GM15510 (cell line): ENCODE data around the gene IGFBP4.

Experiments
- POLR2A ChIP-seq: IDR thresholded peaks from 3 replicates; pipeline ENCODE4 v1.6.1; 2011; ENCODE audit warnings: borderline replicate concordance; ENCODE audit not compliant: insufficient read length; ENCODE audit errors: extremely low read depth

Gene IGFBP4

DNA sequence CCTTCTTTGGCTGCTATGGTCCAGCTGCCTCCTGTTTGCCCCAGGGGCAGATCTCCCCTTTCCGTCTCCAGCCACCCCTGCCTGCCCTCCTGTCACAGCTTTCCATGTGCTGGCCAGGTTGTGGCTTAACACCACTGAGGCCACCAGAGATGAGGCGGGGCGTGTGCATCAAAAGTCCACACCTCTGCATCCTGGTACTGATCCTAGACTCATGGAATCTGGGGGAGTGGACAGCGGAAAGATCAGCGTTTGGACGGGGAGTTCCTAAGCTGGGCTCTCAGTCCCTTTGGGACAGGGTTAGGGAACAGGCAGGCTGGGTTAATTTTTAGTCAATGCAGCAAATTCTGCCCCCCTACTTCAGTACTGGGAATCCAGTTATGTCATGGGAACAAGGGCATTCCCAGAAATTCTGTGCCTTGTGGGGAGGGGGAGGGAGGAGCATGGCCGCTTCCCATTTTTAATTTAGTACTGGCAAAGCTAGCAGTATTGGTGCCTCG, 3.9 kb downstream of the IGFBP4 start:
- no peak for TF ChIP-seq POLR2A

DNA sequence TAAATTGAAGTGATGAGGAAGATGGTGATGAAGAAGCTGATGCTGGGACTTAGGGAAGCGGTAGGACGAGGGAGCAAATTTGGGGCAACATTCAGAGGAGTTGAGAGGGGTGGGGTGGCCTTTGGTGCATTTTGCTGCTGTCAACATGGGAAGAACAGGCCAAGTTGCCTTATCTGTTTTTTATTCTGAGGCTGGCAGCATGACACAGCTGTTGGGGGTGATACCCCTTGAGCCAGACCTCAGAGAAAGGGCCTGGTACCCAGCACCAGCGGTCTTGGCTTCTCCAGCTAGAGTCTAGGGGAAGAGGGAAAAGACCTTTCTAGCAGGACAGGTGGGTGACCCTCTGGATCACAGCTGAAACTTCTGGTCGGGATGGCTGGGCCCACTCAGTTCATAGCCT, 4.6 kb downstream of the IGFBP4 start:
- no peak for TF ChIP-seq POLR2A

DNA sequence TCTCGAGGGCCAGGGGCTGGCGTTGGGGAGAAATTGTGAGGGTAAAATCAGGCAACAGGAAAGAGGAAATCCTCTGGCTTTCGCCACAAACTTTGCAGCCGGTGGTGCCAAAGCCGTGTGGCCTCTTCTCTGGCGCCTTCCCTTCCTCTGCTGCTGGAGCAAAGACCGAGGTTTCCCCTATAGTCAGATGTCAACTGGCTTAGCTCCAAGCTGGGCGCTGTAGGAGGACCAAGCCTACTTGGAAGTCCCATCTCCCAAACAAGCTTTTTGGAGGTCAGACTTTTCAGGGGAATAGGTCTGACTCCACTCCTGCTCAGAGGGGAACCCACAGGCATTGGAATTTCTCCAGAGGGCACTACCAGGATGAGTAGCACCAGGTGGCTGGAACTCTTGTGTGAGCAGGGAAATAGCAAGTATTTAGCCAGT, 5.0 kb downstream of the IGFBP4 start:
- no peak for TF ChIP-seq POLR2A

DNA sequence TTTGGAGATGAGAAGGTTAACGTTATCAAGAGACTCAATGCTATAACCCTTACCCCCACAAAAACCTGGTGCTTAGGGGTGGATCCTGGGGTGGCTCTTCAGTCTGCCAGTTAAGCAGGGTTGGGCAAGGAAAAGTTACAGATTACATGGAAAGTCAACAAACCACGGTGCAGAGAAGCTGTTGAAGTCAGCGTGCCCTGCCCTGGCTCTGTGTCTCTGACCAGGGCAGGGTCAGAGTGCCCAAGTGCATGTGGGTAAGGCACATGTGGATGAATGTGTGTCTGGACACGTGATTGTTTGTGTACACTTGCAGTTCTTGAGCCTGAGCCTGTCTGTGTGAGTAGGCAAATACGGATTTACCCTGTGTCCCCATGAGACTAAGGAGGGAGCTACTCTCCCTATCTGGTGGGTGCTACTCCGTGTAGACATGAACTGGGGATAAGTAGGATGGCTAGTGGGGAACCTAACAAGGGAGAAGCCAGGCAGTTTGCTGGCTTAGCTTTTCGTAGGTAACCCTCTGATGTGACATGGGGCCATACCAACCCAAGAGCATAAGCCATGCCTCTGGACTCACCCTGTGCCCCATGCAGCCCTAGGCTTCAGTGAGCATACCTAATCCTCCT, 5.5 kb downstream of the IGFBP4 start:
- no peak for TF ChIP-seq POLR2A

DNA sequence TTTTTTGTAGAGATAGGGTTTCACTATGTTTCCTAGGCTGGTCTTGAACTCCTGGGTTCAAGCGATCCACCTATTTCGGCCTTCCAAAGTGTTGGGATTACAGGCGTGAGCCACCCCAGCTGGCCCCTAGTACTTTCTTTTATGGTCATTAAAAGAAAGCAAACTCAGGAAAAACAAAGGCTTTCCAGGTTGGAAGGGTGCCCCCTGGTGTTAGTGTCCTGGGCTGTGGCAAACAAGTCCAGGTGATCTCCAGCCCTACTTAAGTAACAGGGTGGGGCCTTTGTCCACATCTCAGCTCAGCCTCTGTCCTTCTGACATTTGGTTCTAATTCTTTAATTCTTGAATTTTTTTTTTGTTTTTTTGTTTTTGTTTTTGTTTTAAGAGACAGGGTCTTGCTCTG, 6.9 kb downstream of the IGFBP4 start:
- no peak for TF ChIP-seq POLR2A

DNA sequence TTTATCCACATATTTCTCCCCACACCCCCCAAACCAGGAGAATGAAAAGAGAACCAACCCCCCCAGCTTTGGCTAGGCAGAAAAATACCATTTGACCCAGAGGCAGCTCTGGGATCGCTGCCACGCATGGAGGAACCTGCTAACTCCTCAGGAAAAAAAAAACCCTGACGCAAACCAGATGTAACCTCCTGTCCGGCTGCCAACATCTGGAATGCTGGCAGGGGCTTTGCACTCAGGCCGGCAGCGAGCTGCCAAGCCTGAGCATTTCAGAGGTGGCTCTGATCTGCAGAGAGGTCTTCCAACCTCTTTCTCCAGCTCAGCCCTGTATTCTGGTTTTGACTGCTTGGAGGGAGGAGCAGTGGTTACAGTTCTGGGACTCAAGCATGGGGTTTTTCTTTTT, 8.2 kb downstream of the IGFBP4 start:
- no peak for TF ChIP-seq POLR2A

DNA sequence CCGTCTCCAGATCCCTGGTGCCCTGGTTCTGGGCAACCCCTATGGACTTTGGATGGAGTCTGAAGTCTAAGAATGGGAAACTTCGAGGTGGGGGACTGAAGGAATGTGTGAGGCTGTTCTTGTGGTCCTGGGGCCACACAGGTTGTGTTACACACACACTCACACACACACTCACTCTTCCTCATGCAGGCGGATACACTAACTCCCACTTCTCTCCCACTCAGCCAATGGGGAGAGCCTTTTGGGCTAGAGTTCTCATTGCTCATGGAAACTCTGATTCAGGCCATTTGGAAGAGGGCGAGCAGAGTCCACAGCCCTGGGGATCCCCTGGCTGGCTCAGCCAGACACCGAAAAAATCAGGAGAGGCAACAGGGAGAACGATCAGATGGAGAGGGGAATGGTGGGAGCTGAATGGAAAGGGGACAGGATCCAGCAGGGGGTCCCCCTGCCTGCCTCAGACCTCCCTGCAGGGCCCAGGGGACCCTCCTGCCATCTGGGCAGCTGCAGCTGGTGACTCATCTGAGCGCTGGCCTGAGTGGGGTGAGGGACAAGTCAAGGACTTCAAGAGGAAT, 9.1 kb downstream of the IGFBP4 start:
- TF ChIP-seq POLR2A: no peak

DNA sequence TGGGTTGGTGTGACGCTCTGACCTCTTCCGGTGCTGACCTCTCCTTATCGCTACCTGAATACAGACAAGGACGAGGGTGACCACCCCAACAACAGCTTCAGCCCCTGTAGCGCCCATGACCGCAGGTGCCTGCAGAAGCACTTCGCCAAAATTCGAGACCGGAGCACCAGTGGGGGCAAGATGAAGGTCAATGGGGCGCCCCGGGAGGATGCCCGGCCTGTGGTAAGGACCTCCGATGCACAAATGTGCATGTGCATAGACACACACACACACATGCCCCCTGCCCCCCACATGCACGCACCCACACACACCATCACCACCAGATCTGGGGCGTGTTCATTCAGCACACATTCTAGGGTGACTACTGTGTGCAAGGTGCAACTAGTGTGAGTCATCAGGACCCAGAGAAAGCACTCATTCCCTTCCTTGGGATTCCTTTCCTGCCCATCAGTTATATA, 9.7 kb downstream of the IGFBP4 start:
- TF ChIP-seq POLR2A: no peak

DNA sequence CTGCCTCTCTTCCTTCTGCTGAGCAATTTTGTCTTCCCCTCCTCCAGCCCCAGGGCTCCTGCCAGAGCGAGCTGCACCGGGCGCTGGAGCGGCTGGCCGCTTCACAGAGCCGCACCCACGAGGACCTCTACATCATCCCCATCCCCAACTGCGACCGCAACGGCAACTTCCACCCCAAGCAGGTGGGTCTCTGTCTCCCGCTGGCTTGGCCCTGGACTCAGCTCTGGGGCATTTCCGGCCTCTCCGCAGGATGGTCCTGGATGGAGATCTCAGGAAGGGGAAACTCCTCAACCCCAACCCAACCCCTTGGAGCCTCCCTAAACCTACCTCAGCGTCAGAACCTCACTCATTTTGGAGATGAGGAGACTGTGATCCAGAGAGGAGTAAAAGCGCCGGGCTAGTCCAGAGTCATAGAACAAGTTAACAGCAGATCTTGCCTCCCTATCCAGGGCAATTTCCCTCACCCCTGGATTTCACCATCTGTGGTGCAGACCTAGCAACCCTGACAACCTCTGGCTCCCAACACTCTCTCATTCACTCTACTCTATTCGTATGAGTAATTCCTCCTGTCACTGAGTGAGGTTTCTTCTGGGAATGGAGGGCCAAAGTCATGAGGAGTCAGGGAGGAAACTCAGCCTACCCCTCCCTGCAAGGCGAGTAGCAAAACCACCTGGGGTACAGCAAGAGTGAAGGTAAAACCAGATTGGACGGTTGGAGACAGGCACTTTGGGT, 10.8 kb downstream of the IGFBP4 start:
- TF ChIP-seq POLR2A: no peak

DNA sequence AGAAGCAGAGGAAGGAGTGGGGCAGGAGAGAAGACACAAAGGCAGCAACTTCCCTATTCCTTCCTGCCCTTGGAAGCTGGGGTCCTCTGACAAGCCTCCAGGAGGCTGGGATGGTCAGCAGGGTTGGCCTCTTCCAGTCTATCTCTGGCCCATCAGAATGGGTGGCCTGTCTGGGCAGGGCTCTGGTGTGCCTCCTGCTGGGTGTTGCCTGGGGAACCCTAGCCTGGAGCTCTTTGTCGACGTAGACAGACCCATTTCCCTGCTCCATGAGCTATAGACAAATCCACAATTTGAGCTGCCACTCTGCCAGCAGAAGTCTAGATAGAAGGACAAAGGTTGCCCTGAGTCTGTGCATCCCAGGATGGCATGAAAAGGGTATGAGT, 11.4 kb downstream of the IGFBP4 start:
- no peak for TF ChIP-seq POLR2A

DNA sequence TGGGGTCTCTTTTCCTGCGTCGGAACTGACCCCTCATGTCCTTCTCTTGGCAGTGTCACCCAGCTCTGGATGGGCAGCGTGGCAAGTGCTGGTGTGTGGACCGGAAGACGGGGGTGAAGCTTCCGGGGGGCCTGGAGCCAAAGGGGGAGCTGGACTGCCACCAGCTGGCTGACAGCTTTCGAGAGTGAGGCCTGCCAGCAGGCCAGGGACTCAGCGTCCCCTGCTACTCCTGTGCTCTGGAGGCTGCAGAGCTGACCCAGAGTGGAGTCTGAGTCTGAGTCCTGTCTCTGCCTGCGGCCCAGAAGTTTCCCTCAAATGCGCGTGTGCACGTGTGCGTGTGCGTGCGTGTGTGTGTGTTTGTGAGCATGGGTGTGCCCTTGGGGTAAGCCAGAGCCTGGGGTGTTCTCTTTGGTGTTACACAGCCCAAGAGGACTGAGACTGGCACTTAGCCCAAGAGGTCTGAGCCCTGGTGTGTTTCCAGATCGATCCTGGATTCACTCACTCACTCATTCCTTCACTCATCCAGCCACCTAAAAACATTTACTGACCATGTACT, 13.2 kb downstream of the IGFBP4 start:
- no peak for TF ChIP-seq POLR2A

DNA sequence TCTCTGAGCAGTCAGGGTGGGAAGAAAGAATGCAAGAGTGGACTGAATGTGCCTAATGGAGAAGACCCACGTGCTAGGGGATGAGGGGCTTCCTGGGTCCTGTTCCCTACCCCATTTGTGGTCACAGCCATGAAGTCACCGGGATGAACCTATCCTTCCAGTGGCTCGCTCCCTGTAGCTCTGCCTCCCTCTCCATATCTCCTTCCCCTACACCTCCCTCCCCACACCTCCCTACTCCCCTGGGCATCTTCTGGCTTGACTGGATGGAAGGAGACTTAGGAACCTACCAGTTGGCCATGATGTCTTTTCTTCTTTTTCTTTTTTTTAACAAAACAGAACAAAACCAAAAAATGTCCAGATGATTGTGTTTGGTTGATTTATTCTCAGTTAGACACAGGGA, 14.1 kb downstream of the IGFBP4 start:
- no peak for TF ChIP-seq POLR2A

DNA sequence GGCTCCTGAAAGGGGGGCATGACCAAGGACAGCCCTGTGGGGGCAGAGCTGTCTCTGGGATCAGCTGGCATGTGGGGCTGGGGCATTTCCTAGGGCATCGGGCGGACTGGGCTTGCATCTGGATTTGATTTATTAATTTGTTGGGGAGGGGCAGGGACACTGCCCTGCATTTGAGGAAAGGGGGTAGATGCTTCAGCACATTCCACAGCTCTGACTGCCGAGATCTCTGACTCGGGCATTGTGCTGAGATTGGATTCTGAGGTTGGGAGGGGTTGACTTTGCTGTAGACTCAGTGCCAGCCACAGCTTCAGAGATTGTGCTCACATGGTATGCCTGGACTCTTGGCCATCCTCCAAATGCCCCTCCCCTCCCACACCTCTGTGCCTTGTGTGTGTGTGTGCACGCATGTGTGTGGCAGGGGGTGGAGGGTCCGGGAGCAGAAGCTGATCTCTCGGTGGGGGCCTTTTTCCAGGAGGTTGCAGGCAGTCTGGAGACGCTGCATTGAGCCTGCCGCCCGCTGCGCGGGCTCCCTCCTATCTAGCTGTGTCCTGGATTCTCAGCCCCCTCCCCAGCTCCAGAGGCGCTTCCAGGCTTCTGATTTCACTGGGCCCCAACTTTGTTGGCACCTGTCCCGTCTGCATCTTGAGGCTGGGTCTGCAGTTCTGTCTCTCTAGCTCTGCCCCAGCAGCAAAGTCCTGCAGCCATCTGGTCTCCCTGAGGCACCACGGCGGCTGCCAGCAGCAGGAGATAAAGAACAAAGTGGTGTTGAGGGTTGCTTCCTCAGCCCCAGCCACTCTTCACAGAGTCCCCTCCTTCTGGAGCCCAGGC, 14.9 kb downstream of the IGFBP4 start:
- no peak for TF ChIP-seq POLR2A

DNA sequence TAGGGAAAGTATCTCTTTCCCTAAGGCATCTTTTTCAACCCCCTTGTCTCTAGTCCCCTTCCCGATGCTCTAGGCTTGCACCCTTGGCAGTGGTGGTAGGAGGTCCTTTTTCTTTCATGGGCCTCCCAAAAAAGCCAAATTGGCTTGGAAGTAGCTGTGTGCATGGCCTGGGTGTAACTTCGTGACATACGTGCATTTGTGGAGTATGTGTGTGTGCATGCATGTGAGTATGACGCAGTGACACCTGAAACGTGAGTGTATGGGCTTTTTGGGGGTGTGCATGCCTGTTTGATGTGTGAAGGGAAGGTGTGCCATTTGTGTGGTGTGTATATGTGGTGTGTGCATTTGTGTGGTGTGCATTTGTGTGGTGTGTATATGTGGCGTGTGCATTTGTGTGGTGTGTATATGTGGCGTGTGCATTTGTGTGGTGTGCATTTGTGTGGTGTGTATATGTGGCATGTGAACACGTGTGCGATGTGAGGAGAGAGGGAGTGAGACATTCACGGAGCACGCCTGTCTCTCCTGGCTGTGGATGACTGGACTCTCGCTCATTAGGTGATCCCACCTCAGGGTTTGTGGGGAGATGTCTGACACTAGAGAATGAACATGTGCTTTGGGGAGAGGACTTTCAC, 15.7 kb downstream of the IGFBP4 start:
- no peak for TF ChIP-seq POLR2A
